Germinal center (tissue), 1 donor: ENCODE data around the gene MUC4.
"Not testable (repeated sequence)": the region's sequence is repeated elsewhere in the genome, so short reads cannot be mapped to it uniquely, and the experiment has no call there.

Experiments used
- DNase-seq: peaks from one replicate; pipeline ENCODE4 v3.0.0; 2012; ENCODE audit warnings: mixed read lengths, low spot score

Gene MUC4

GRCh38 chr3:195762611-195763010, 49.1 kb downstream of the MUC4 start:
- DNase-seq, result no peak

DNA sequence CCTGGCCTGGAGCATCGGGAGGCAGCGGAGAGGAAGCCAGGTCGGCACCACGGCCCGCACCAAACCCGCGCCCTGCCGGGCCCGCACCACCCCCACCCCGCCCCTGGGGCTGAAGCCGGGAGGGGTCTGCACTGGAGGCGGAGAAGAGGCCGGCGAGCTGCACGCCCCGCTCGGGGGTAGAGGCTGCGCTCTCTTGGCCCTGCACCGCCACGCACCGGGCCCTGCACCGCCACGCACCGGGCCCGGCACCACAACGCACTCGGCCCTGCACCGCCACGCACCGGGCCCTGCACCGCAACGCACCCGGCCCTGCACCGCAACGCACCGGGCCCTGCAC, 49.5 kb downstream of the MUC4 start:
- no peak for DNase-seq

- no peak for DNase-seq
Observed at GRCh38 chr3:195761567-195762248, 50.0 kb downstream of the MUC4 start.

GRCh38 chr3:195761123-195761566, 50.6 kb downstream of the MUC4 start:
- DNase-seq, result no peak

DNA sequence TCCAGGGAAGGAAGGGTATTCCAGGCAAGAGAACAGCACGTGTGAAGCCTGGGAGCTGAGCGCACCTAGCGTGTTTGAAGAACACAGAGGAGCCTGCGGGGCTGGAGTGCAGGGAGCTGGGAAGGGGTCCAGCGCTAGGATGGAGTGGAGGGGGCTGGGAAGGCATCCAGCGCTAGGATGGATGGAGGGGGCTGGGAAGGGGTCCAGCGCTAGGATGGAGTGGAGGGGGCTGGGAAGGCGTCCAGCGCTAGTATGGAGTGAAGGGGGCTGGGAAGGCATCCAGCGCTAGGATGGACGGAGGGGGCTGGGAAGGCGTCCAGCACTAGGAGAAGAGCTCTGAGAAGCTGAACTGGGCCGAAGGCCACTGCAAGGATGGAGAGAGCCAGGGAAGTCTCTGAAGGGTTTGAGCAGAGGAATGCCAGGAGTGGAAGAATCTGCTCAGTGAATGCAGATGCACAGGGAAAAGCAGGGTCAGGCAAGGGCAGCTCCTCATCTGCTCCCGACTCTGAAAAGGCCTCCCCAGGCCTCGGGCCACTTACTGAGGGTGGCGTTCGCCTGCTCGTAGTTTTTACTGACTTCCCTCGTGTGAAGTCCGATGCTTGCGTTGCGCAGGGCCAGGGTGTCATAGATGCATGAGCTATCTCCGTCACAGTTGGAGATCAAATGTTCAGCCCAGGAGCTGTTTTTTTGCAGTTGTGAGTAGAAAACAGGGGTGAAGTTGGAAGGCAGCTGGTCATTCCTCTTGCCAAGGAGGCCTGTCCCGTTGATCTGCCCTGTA, 51.2 kb downstream of the MUC4 start:
- DNase-seq, result no peak

DNA sequence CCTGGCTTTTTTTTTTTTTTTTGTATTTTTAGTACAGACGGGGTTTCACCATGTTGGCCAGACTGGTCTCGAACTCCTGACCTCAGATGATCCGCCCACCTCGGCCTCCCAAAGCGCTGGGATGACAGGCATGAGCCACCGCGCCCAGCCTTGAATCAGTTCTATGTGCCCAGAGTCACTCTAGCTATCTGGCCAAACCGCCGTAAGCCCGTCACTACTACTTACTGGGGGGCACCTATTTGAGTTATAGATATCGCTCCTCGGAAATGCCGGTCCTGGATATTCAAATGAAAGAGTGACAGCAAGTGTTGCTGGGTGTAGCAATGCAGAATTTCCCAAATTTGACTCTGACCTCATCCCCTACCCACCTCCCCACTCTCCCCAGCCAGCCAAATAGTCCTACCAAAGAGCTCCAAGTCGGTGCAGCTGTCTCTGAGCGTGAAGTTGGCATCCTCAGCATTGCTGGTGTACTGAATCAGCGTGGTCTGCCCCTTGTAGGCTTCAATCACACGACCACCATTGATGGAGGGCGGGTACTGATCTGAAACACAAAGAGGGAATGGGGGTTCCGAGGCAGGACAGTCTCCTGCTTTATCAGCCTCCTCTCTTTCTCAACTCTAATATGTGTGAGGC, 52.9 kb downstream of the MUC4 start:
- no peak for DNase-seq

GRCh38 chr3:195757827-195758226, 53.9 kb downstream of the MUC4 start:
- no peak for DNase-seq

DNA sequence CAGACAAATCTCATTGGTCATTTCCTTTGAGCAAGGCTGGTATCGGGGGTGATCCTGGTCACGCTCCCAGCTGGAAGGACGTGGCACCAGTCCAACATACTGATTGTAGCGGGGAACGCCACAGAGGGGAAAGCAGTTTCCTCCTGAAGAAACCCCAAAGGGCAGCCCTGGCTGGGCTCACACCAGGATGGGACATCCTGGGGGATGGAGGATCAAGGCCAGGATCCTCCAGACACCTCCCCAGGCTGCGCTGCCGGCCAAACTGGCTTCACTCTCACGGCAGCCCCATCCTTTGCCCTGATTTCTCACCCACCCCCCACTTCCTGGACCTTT, 54.3 kb downstream of the MUC4 start:
- DNase-seq, result no peak

DNA sequence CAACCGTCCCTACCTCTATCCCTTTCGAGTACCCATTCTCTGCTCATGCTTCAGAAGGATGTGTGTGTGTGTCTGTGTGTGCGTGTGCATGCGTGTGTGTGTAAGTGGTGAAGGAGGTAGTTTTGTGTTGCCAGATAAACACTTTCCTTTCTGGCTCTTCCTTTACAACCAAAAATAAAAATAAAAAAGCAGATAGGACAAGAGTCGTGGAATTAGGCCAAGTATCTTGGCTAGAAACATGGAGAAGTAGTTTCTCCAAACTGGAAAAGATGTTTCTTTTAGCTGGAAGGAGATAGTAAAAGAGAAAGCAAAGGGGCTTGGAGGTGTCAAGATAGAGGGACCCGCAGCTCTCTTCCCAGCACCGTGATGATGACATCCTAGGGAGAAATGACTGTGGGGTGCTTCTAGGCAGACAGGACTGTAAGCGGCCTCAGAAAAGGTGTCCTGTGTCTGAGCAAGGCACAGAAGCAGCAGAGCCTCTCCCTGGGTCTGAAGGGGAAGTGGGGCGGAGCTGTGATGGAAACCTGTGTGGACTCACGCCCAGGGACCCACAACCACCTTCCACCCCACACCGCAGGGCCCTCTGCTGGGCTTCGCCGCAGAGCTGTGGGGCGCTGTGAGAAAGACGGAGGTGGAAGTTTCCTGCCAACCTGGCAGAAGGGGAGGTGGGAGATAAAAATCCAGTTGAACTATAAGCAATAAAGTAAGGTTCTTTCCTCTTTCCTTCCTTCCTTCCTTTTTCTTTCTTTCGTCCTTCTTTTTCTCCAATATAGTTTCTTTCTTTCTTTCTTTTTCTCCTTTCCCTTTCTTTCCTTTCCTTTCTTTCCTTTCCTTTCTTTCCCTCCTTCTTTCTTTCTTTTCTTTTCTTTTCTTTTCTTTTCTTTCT, 55.7 kb downstream of the MUC4 start:
- DNase-seq, result no peak

GRCh38 chr3:195755391-195755790, 56.3 kb downstream of the MUC4 start:
- DNase-seq, result no peak

GRCh38 chr3:195754906-195755305, 56.8 kb downstream of the MUC4 start:
- DNase-seq, result no peak

- no peak for DNase-seq
Observed at GRCh38 chr3:195754141-195754540, 57.6 kb downstream of the MUC4 start.

GRCh38 chr3:195753581-195753980, 58.1 kb downstream of the MUC4 start:
- no peak for DNase-seq

- DNase-seq, result no peak
Observed at GRCh38 chr3:195752546-195753331, 59.0 kb downstream of the MUC4 start.

DNA sequence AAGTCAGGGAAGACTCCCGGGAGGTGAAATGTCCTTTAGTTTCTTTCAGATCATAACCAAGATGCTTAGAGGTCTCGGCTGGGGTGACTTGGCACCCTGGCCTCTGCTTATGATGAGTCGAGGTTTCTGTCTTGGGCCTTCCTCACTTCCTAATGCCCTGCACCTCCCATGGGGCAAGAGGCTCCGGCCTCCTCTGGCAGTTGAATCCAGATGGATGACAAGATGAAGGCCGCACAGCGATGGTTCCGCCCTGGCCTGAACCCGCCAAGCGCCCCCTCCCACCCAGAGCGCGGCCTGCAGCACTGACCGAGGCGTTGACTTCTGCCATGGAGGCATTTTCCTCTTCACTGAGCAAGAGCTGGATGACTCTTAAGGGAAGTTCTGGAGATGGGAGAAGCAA, 59.7 kb downstream of the MUC4 start:
- no peak for DNase-seq

DNA sequence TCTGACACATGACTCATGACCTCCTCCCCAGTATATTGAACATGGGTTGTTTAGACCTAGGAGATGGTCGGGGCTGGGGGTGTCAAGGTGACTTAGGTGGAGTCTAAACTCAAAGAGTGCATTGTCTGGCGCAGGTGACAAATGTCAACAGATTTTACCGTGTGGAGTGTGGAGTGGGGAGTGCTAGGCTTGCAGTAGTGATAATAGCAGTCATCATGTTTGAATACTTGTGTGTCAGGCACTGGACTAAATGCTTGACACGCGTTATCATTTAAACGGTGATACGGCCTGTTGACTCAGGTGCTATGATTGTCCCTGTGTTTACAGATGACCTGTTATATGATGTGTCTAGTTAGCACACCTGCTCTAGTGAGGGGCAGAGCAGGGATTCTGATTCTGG, 60.2 kb downstream of the MUC4 start:
- DNase-seq, result no peak

GRCh38 chr3:195750797-195751520, 60.8 kb downstream of the MUC4 start:
- DNase-seq, result no peak

GRCh38 chr3:195749101-195749500, 62.6 kb downstream of the MUC4 start:
- not testable (repeated sequence) for DNase-seq

GRCh38 chr3:195748661-195749060, 63.1 kb downstream of the MUC4 start:
- no peak for DNase-seq

DNA sequence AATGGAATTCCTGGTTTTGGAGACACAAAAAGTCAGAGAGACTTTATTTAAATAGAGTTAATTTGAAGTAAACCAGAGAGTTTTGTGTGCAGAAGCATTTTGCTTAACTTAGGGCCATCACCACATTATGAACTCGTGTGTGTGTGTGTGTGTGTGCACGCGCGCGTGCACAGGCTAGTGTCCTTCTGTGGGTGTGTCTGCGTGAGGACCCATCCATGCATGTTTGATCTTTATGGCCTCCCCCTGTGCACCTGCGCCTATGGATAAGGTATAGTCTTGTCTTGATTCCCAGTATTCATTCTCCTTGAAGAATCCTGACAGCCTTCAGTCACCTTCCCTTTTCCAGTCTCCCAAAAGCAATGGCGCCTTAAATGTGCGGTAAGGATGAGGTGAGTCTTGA, 65.0 kb downstream of the MUC4 start:
- DNase-seq, result no peak

- no peak for DNase-seq
Observed at GRCh38 chr3:195746346-195746745, 65.4 kb downstream of the MUC4 start.
